HG03108 (cell line): ENCODE results near the gene RAD51B.

Source experiments
- ATAC-seq: cut with Tn5 transposase; IDR thresholded peaks from one replicate; pipeline ENCODE4 v1.9.1; 2021; ENCODE audit warnings: moderate library complexity; ENCODE audit not compliant: unreplicated experiment

Gene RAD51B

DNA sequence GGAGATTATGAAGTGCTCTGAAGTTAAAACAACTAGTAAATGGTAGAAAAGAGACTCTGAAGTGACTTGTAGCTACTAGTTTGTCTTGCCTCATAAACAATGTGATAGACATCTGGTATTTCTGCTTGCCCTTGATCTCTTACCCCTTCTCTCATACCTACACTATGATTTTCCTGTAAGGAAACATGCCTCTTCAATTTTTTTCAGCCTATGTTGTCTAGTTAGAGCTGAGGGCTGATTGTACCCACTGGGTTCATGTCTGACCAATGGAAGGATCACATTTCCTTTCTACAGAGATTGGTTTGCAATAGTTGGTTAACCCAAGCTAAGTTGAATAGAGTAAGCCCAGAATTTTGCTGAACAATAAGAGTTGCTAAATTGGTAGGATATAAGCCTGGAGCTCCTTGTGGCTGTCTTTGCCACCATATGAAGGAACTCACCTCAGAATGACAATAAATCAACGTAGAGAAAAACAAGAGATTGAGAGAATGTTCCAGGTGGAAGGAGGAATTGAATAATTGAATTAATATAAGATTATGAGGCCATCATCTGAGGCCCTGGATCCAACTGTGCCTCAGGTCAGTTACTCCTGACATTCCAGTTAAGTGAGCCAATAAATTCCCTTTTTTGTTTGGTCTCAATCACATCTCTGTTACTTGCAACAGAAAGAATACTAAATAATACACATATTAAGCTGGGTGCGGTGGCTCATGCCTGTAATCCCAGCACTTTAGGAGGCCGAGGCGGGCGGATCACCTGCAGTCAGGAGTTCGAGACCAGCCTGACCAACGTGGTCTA is 626.9 kb downstream of the RAD51B start:
- no peak for ATAC-seq

DNA sequence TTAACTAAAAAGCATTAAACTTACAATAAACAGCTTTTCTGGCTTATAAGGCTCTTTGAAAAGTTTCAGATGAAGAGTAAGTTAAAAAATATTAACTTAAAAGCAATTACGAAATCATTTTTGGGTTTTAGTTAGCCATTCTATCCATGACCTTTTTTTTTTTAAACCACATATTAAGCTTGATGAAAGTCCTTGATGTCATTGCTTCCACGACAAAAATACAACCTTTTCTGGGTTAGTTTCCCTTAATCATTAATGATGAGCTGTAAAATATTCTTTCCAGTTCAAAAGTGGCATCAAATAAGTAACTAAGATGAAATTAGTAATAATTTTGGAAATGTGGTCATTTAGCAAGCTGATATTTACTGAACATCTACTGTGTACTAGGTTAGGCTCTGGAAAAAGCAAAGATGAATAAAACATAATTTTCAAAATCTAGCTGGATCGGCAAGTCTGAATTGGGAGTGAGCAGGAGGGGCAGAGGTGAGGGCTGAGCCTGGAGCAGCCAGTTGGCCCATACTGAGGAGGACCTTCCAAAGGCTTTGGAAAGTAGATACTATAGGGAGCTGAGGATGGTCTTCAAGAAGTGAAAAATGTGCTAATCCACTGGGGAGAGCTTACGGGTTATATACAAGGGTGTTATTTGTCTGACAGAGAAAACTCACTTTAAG is 628.1 kb downstream of the RAD51B start:
- ATAC-seq = no peak

DNA sequence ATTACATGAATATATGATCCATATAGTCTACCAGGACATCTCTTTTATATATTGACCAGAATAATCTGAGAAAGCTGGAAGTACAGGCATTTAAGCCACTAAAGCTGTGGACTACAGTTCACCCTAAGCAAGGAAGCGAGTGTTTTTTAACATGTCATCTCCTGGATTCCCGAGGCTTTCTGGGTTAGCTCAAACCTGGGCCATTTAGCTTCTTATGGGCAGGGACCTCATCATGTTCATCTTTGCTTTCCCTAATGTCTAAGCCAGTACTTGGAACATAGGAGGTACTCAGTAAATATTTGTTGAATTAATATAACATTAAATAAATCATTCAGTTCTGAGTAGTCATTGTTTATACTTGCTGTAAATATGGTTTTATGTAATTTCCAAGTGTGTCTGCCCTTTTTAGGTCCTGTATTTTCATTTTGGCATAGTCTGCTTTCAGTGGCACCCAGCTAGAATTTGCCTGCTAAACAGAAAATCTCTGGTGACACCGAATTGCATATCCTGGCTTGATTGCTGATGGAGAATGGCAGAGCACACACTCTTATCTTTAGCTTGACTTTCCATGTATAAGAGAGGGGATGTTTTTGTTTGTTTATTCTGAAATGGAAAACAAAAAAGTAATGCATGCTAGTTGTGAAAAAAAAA is 628.8 kb downstream of the RAD51B start:
- ATAC-seq = no peak

DNA sequence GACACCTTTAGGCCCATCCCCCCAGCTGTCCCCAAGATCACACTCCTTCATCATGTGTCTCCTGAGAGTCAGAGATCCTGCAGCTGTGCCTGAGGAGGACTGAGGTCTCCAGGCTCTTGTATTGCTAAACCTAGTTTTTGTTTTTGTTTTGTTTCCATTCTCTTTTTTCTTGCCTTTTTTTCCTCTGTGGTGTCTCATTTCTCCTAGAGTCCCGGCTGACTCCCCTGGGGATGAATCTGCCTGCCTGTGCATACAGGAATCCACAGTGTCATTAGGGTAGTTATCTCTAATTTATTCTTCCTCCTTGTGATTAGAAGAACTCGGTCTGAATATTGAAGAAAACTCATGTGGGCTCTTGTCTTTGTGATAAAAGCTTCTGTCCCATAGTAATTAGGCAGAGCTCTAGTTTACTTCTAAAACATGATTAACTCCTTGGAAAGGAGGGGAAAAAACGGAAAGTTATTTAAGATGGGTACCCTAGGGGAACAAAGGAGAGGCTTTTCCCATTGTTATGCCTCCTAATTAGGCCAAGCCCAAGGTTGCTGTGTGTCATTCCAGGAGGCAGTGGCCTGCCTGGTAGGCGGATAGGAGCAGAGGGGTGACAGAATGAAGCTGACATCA is 630.1 kb downstream of the RAD51B start:
- ATAC-seq = no peak

DNA sequence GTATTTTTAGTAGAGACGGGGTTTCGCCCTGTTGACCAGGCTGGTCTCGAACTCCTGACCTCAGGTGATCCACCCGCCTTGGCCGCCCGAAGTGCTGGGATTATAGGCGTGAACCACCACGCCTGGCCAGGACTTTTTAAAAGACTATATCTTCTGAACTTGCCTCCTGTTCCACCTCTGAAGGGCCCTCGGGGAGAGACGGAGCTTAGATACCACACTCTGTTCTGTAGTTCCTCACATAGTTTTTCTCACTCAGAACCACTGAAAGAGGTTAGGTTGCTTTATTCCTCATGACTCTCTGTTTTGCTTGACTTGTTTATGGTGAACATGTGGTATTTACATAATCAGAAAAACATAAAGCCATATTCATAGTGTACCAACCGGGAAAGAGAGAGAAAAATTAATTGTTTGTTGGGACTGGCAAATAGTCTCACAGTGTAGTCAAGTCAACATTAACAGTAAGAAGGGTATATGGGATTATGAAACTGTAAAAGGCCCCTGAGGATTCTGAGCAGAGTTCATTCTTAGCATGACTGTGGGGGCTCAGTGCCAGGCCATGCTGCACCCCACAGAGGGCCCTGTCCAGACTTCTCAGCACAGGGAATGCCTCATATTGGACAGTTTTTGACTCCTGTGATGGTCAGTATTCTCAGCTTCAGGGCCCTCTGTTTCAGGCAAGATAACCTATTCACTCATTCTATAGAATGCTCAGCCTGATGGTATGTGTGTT is 631.0 kb downstream of the RAD51B start:
- no peak for ATAC-seq

DNA sequence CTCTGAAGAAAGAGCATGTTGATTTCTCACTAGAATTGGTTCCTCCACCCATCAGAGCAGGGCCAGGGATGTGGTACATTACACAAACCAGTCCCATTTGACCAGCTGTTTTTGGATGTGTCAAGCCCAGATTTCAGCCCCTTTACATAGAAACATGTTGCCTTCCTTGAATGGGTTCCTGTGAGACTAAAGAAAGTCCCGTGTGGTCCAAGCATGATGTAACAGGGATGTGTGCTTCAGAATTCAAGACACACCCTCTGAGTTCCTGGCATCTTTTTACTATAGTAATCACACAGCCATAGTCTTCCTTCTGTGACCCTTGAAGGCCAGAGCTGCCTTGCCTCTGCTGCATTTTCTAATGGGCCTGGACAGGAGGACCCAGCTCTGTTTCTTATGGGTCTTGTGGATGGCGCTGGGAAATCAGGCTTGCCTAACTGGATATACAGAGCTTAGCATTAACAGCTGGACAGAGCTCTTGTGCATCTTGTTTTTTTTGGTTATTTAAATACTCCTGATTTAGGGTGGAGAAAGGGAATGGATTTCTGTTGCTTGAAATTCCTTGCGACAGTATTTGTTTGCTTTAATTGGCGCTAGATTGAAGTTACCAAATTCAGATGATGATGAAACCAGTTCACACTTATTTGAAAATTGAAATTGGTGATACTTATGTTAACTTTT is 632.3 kb downstream of the RAD51B start:
- ATAC-seq = no peak

DNA sequence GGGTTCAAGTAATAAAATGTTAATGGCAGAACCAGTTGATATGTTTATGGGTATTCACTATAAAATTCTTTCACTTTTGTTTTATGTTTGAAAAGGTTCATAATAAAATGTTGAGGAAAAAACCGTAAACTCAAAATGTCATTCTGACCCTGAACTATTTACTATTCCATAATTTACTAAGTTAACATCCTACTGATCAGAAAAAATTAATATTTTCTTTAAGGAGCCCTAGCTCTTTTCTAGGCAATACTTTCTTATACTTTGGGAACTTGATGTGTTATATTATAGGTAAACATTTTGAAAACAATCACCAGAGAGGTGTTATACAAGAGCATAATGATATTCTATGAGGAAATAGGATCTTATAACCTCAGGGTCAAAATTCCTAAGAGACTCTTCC is 638.7 kb downstream of the RAD51B start:
- ATAC-seq = no peak

DNA sequence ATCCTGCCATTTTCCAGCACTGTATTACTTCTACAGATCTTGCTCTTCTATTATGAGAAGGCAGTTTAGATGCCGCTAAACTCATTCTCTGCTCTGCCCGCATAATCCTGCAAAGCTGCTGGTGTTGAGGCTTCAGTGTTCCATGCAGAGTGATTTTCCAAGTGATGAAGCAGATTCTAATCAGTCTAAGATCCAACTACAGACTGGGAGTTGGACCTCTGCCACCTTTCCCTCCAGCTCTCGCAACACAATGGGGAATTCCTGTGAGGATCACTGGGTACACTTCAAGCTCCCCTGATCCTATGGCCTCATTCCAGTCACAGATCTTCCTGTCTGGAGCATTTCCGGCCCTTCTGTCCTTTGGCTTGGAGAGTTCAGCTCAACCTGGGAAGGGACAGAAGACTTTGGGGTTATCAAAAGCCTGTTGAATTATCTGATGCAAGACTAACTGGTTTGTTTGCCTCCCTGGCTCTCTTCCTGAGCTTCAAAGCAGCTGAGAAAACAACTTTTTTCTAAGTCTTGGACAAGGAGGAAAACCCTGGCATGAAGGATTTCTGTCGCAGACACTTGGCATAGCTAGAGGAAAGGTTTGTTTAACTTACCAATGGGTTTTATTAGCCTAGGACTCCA is 639.4 kb downstream of the RAD51B start:
- ATAC-seq = no peak

DNA sequence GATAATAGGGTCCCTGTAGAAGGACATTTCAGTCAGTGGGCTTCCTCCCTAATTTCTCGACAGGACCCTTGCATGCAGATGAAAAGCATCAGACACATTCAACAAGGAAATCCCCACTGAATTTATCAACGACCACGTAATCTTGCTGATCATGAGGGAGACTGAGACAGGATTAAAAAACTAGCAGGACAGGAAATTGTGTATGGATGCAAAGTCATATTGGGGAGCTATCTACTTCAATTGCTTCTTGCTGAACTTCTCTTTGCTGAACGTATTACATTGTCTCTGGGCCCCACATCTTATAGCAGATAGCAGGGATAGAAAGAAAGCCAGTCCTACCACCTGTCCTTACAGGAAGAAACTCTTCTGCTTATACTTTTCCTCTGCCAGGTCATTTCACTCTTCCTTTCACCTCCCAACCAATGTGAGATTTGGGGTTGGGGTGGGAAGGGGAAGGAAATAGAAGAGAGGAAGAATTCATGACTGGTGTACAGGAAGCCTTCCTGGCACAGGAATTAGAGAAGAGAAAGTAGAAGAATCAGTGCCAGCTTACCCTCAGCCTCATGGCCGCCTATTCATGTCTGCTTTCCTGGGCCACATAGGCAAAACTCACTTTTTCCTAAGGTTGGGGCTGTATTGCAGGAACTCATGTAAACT is 640.0 kb downstream of the RAD51B start:
- ATAC-seq = no peak

DNA sequence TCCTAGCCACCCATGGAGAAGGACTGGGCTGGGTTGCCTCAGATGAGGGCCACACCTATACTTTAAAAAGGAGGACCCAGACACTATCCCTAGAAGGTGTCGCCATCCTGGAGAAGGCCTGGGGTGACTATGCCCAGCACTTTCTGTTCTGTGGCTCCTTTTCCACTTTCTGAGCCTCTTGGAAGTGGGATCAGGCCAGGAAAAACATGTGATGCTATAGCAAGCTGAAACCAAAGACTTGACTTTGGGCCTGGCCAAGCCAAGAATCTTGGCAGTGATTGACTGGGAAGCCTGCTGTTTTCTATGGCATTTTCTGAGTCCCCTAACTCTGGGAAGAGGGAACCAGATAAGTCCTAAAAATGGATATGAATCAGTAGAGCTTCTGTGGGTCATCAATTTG is 641.0 kb downstream of the RAD51B start:
- no peak for ATAC-seq

DNA sequence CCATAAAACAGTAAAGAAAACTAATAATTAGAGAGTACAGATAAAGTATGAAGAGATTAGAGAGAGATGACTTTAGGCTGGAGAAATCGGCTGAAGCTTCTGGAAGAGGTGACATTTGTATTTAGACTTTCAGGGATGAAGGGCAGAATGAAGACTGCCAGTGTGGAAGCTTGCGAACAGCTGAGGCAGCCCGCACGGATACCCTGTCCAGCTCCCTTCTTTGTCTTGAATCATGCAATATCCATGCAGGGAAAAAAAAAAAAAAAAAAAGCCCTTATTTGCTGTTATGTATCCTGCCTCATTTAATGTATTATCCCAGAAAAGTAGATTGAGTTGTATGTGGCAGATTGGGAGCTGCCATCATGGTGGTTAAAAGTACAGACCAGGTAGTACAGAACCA is 641.5 kb downstream of the RAD51B start:
- no peak for ATAC-seq

DNA sequence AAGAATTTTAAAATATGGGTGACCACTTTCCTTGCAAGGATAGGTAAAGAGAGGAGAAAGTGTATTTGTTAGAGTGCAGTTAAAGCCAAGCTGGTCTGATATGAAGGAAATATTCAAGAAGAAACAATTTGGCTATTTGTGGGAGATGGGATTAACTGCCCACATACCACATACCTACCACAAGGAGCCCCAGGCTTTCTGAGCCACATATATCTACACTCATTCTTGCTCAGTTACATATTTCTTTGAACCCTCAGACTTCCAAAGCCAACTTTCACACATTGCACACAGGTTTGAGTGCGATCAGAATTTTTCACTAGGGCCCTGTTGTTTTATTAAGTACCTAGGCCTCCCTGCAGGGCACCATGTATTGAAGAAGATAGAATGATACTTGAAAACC is 643.1 kb downstream of the RAD51B start:
- ATAC-seq = no peak

DNA sequence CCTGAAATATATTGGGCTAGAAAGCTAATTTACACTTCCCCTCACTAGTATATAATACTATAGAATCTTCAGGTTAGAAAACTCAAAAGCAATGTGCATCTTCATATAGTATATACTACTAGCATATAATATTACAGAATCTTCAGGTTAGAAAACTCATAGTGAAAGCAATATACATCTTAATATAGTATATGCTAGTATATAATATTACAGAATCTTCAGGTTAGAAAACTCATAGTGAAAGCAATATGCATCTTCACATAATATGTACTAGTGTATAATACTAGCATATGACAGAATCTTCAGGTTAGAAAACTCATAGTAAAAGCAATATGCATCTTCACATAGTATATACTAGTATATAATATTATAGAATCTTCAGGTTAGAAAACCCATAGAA is 643.7 kb downstream of the RAD51B start:
- no peak for ATAC-seq

DNA sequence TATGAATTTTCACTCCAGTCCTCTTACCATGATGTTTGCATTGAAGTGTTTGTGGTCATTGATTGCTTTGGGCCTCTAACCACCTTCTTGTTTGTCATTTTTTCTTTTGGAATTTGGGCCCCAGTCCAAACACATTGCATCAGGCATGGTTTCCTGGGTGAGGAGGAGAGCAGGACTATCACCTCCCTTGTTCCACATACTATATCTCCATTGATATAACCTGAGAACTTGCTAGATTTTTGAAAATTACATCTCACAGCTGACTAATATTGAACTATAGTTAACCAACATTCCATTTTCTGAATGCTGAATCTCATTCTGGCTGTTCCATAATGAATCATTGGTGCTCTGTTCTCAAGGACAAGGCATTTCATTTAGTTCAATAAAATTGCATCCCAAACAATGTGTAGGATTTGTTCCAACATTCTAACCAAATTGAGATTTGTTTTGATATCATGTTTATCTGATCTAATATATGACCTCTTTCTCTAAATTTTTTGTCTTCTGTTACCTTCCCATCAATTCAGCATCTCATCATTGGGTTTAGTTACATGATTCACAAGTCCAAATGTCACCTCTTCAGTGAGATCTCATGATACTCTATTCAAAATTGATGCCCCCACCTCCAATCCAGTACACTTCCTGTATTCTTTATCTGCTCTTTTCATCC is 644.3 kb downstream of the RAD51B start:
- no peak for ATAC-seq

DNA sequence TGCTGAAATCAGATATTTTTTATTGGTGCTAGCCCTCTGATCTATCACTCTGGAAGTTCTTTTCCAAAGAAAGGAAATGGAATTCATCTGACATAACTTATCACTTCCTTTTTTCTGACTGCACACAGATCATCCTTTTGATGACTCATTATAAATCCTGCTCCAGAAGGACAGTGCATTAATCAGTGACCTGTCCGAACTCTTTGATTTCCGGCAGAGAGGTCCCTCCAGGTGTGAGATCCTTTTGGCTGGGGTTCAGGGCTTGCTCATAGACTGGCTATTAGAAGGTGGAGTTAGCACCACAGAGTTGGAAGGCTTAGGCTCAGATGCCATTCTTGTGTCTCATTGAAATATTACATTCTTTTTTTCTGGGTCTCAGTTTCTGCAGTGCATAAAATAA is 645.1 kb downstream of the RAD51B start:
- ATAC-seq = no peak

DNA sequence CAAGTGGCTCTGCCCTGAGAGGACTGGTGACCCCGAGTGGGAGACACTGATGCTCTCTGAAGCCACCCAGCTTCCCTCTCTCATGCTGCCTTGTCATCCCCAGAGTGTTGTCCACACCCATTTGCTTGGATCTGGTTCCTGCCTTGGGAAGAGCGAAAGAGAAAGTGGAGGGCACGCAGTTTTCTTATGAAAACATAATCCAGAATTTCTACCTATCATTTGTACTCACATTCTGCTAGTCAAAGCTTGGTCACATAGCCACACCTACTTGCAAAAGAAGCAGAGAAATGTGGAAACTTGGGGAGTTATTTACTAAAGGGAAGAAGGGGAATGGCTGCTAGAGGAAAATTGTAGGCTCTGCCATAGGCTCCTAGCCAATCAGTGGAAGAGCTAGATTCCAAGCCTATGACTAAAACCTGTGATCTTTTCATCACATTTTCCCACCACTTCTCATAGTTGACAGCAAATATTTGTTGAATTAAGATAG is 647.0 kb downstream of the RAD51B start:
- no peak for ATAC-seq

DNA sequence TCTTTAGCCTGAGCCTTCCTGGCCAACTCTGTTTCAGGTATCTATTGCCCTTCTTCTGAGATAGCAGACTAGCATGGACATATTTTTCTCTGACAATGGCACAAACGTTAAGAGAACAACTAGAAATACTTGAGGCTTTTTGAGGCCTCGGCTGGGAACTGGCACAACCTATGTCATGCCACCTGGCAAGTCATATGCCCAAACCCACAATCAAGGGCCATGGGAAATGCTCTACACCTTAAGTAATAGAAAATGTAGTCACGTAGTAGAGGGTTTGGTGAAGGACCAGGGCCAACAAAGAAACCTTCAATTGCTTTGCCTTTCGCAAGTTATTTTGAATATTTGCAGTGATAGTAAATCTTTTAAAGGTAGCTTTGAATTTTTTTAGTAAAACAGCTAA is 647.8 kb downstream of the RAD51B start:
- no peak for ATAC-seq

DNA sequence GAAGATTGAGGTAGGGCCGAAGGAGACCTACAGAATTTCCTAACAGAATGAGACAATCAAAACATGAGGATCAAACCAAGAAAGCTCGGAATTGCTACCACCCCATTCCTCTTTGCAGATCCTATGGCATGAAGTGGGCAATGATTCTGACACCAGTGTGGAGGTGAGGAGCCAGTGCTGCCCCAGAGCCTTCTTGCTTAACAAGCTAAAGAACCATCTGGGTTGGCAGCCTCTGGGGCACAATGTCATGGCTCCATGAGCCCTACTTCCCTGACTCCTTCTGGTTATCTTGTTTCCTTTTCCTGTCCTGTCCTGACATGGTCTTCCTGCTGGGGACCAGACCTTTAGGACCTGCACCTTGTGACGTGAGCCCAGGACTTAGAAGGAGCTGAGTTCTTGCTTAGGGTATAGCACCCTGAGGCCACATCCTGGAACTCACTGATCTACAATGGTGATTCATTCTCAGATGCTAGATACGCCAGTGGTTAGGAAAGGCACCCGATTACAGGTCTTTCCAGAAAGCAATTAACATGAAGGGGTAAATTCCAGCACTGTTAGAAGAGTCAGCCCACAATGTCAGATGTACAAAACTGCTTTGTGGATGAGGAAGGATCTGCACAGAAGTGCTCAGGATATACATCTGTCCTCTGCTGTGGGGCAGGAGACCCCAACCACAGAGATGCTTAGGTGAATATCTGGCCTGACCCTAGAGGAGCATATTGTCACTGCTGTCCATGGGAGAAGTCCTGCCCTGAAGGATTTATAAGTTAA is 649.0 kb downstream of the RAD51B start:
- no peak for ATAC-seq
